SU-DHL-6 (cell line): ENCODE results near the gene LRP4.

Experiments
- H2AFZ ChIP-seq: fragments of 200-600 bp; sonication (generic); 2 replicates; pipeline ENCODE4 v1.6.1; 2014; ENCODE audit warnings: low read depth, mild to moderate bottlenecking, moderate library complexity, mixed read lengths, antibody characterized with exemption, low read length; ENCODE audit not compliant: severe bottlenecking
- H3F3A ChIP-seq: fragments of 200-600 bp; shearing (Covaris generic); 2 replicates; pipeline ENCODE4 v1.6.0; 2016; ENCODE audit warnings: antibody characterized with exemption, mild to moderate bottlenecking; ENCODE audit not compliant: insufficient read depth
- H3K27ac ChIP-seq: fragments of 200-600 bp; sonication (generic); 2 replicates; pipeline ENCODE4 v1.5.1; 2016; ENCODE audit warnings: low read depth, mild to moderate bottlenecking, low read length, moderate library complexity, mixed read lengths
- H3K27me3 ChIP-seq: fragments of 200-600 bp; sonication (generic), shearing (Covaris generic); 2 replicates; pipeline ENCODE4 v1.6.0; 2014; ENCODE audit warnings: mild to moderate bottlenecking, low read length
- H3K36me3 ChIP-seq: fragments of 200-600 bp; sonication (generic); 2 replicates; pipeline ENCODE4 v1.6.1; 2014; ENCODE audit warnings: mild to moderate bottlenecking, low read length, mixed read lengths
- H3K4me2 ChIP-seq: fragments of 300-600, 200-600 bp; shearing (Covaris generic), sonication (generic); 2 replicates; pipeline ENCODE4 v1.6.0; 2014; ENCODE audit warnings: low read length, low read depth, mild to moderate bottlenecking; ENCODE audit not compliant: poor library complexity, severe bottlenecking
- H3K4me3 ChIP-seq: fragments of 200-600 bp; sonication (generic); 2 replicates; pipeline ENCODE4 v1.5.1; 2014; ENCODE audit warnings: antibody characterized with exemption, low read length, mild to moderate bottlenecking, mixed read lengths; ENCODE audit not compliant: insufficient read depth, poor library complexity, severe bottlenecking
- H3K79me2 ChIP-seq: fragments of 200-600 bp; sonication (generic); 2 replicates; pipeline ENCODE4 v1.6.1; 2014; ENCODE audit warnings: mild to moderate bottlenecking, low read length, moderate library complexity; ENCODE audit not compliant: insufficient read depth
- H3K9ac ChIP-seq: fragments of 200-600 bp; sonication (generic); 2 replicates; pipeline ENCODE4 v1.7.0; 2014; ENCODE audit warnings: mild to moderate bottlenecking, low read length
- H3K9me2 ChIP-seq: fragments of 200-600 bp; sonication (generic); replicated peaks from 2 replicates; pipeline ENCODE4 v1.6.1; 2014; ENCODE audit warnings: low read length; ENCODE audit not compliant: insufficient read depth
- H3K9me3 ChIP-seq: fragments of 200-600 bp; sonication (generic); 2 replicates; pipeline ENCODE4 v1.6.1; 2014; ENCODE audit warnings: low read length, mixed read lengths; ENCODE audit not compliant: insufficient read depth
- H4K20me1 ChIP-seq: fragments of 200-600 bp; sonication (generic); 2 replicates; pipeline ENCODE4 v1.6.1; 2014; ENCODE audit warnings: low read depth, mild to moderate bottlenecking, antibody characterized with exemption, low read length, moderate library complexity, mixed read lengths
- CTCF ChIP-seq: fragments of 200-600 bp; sonication (generic); IDR thresholded peaks from one replicate; pipeline ENCODE4 v1.5.1; 2017; ENCODE audit warnings: antibody characterized with exemption, mild to moderate bottlenecking, low read length, moderate library complexity; ENCODE audit not compliant: insufficient read depth, poor library complexity, severe bottlenecking
- EZH2phosphoT487 ChIP-seq: fragments of 200-600 bp; sonication (generic), shearing (Covaris generic); conservative IDR thresholded peaks from 2 replicates; pipeline ENCODE4 v1.6.1; 2018; ENCODE audit warnings: mild to moderate bottlenecking, antibody characterized with exemption, low read length, moderate library complexity, mixed read lengths

Gene LRP4

DNA sequence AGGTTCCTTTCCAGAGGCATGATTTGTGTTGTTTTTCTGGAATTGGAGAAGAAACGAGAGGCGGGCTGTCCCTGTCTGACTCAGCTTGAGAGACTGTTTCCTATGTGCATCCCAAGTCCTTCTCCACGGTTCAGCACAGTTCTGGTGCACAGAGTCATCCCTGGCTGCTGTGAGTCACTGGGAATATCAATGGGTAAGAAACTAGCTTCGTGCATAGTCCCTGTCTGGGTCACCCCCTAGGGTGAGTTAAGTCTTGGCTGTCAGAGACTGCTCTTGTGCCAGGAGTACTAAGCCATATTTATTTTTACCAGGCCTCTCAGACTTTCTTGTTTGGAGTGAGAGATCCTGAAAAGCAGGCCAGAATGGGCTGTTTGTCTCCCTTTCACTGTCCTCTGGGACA, 2.4 kb upstream of the LRP4 start:
- Histone ChIP-seq H3K4me3 (no peak overlapping the region), H3K79me2 (no peaks in the 10 kb centered on the region), H3K27me3 (no peaks in the 10 kb centered on the region), H3K27ac (no peak overlapping the region), H2AFZ (no peak overlapping the region), H4K20me1 (no peaks in the 10 kb centered on the region), H3K9ac (no peak overlapping the region), H3K4me2 (no peak overlapping the region), H3F3A (peaks cover 6% of the 10 kb centered on the region; the same call in 1 of the 2 replicates), H3K9me2 (no peaks in the 10 kb centered on the region), H3K36me3 (no peaks in the 10 kb centered on the region), H3K9me3 (no peaks in the 10 kb centered on the region)
- TF ChIP-seq CTCF (no peak), EZH2phosphoT487 (no peak)

- H3K27ac ChIP-seq, result no peak overlapping the region
- H3K9me3 ChIP-seq, result no peaks in the 10 kb centered on the region
- peak overlapping the region; percentile 76 for H2AFZ ChIP-seq
- no peaks in the 10 kb centered on the region for H4K20me1 ChIP-seq
- peak overlapping the region; percentile 43 for H3K4me3 ChIP-seq
- peak overlapping the region; percentile 73 for H3K4me2 ChIP-seq
- peaks cover 6% of the 10 kb centered on the region; the same call in 1 of the 2 replicates for H3F3A ChIP-seq
- H3K27me3 ChIP-seq, result no peaks in the 10 kb centered on the region
- H3K79me2 ChIP-seq, result no peaks in the 10 kb centered on the region
- TF ChIP-seq CTCF (no peak), EZH2phosphoT487 (no peak)
- H3K9ac ChIP-seq, result peak overlapping the region; percentile 44; the same call in 1 of the 2 replicates
- H3K36me3 ChIP-seq, result no peaks in the 10 kb centered on the region
- no peaks in the 10 kb centered on the region for H3K9me2 ChIP-seq
Observed at GRCh38 chr11:46918788-46919513, 601 bp upstream of the LRP4 start.

- Histone ChIP-seq H3K4me2 (peak overlapping the region; percentile 73), H3K27ac (no peak overlapping the region), H3K9me3 (no peaks in the 10 kb centered on the region), H3F3A (peaks cover 6% of the 10 kb centered on the region; the same call in 1 of the 2 replicates), H4K20me1 (no peaks in the 10 kb centered on the region), H3K79me2 (no peaks in the 10 kb centered on the region), H3K4me3 (peak overlapping the region; percentile 48), H3K9me2 (no peaks in the 10 kb centered on the region), H3K9ac (peak overlapping the region; percentile 44), H2AFZ (no peak overlapping the region), H3K36me3 (no peaks in the 10 kb centered on the region), H3K27me3 (peaks cover 4% of the 10 kb centered on the region; the same call in 1 of the 2 replicates)
- no peak for TF ChIP-seq CTCF
- no peak for TF ChIP-seq EZH2phosphoT487
Observed at GRCh38 chr11:46917762-46918082, 628 bp downstream of the LRP4 start.
